ENCODE measurements around the gene MNT.

The MNT gene

GRCh38 chr17:2383628-2384167 is 17.2 kb downstream of the MNT start:
- DNase-seq (ENCODE audit: low read depth), result no peak
- H3K4me3 ChIP-seq (ENCODE audit: control insufficient read depth, low read depth, low read length), result no peak overlapping the region
- TF ChIP-seq, protein P1, sequence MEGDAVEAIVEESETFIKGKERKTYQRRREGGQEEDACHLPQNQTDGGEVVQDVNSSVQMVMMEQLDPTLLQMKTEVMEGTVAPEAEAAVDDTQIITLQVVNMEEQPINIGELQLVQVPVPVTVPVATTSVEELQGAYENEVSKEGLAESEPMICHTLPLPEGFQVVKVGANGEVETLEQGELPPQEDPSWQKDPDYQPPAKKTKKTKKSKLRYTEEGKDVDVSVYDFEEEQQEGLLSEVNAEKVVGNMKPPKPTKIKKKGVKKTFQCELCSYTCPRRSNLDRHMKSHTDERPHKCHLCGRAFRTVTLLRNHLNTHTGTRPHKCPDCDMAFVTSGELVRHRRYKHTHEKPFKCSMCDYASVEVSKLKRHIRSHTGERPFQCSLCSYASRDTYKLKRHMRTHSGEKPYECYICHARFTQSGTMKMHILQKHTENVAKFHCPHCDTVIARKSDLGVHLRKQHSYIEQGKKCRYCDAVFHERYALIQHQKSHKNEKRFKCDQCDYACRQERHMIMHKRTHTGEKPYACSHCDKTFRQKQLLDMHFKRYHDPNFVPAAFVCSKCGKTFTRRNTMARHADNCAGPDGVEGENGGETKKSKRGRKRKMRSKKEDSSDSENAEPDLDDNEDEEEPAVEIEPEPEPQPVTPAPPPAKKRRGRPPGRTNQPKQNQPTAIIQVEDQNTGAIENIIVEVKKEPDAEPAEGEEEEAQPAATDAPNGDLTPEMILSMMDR (IDR thresholded peaks at IDR 0.05; ENCODE audit: control insufficient read depth, insufficient read depth, low read depth, low read length, missing control alignments), result no peak

- TF ChIP-seq, protein P1 (IDR thresholded peaks at IDR 0.05; ENCODE audit: control insufficient read depth, insufficient read depth, low read depth, low read length, missing control alignments), result no peak
- no peak overlapping the region for H3K4me3 ChIP-seq (ENCODE audit: control insufficient read depth, low read depth, low read length)
- DNase-seq (ENCODE audit: low read depth), result no peak
Observed at GRCh38 chr17:2380950-2381649, 19.8 kb downstream of the MNT start.

- TF ChIP-seq, protein P1 (IDR thresholded peaks at IDR 0.05; ENCODE audit: control insufficient read depth, insufficient read depth, low read depth, low read length, missing control alignments), result no peak
- DNase-seq (ENCODE audit: low read depth), result no peak
- no peak overlapping the region for H3K4me3 ChIP-seq (ENCODE audit: control insufficient read depth, low read depth, low read length)
Observed at GRCh38 chr17:2380226-2380922, 20.5 kb downstream of the MNT start.

GRCh38 chr17:2379489-2380225 is 21.2 kb downstream of the MNT start:
- TF ChIP-seq, protein P1 (IDR thresholded peaks at IDR 0.05; ENCODE audit: control insufficient read depth, insufficient read depth, low read depth, low read length, missing control alignments), result no peak
- DNase-seq (ENCODE audit: low read depth), result no peak
- no peak overlapping the region for H3K4me3 ChIP-seq (ENCODE audit: control insufficient read depth, low read depth, low read length)

- H3K4me3 ChIP-seq (ENCODE audit: control insufficient read depth, low read depth, low read length), result no peak overlapping the region
- no peak for DNase-seq (ENCODE audit: low read depth)
- TF ChIP-seq, protein P1 (IDR thresholded peaks at IDR 0.05; ENCODE audit: control insufficient read depth, insufficient read depth, low read depth, low read length, missing control alignments), result no peak
Observed at GRCh38 chr17:2378905-2379304, 22.0 kb downstream of the MNT start.

- TF ChIP-seq, protein P1 (IDR thresholded peaks at IDR 0.05; ENCODE audit: control insufficient read depth, insufficient read depth, low read depth, low read length, missing control alignments), result no peak
- no peak for DNase-seq (ENCODE audit: low read depth)
- H3K4me3 ChIP-seq (ENCODE audit: control insufficient read depth, low read depth, low read length), result no peak overlapping the region
Observed at GRCh38 chr17:2377659-2378058, 23.2 kb downstream of the MNT start.
